PC-3 (cell line): ENCODE results near the gene ZNF24.

Source experiments
- EZH2phosphoT487 ChIP-seq: fragments of 300-600 bp; sonication (generic); IDR thresholded peaks from 2 replicates; pipeline ENCODE4 v1.6.1; 2018; ENCODE audit warnings: mild to moderate bottlenecking, antibody characterized with exemption, low read length, borderline replicate concordance
- TF ChIP-seq, protein P1 (sequence below): fragments of 300-600 bp; sonication (generic); conservative IDR thresholded peaks from 2 replicates; pipeline ENCODE4 v1.5.1; 2017; ENCODE audit warnings: antibody characterized with exemption, low read depth, mild to moderate bottlenecking, low read length

DNA sequence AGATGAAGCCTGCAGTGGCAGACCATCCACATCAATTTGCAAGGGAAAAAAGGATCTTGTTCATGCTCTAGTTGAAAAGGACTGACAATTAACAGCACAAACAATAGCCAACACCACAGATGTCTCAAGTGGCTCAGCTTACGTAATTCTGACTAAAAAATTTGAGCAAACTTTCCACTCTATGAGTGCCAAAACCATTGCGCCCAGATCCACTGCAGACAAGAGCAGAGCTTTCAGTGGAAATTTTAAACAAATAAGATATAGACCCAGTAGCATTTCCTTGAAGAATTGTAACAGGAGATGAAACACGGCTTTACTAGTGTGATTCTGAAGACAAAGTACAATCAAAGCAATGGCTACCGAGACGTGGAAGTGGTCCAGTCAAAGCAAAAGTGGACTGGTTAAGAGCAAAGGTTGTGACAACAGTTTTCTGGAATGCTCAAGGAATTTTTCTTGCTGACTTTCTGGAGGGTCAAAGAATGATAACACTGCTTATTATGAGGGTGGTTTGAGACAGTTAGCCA lies 44.9 kb upstream of the ZNF24 start:
- TF ChIP-seq, protein P1, sequence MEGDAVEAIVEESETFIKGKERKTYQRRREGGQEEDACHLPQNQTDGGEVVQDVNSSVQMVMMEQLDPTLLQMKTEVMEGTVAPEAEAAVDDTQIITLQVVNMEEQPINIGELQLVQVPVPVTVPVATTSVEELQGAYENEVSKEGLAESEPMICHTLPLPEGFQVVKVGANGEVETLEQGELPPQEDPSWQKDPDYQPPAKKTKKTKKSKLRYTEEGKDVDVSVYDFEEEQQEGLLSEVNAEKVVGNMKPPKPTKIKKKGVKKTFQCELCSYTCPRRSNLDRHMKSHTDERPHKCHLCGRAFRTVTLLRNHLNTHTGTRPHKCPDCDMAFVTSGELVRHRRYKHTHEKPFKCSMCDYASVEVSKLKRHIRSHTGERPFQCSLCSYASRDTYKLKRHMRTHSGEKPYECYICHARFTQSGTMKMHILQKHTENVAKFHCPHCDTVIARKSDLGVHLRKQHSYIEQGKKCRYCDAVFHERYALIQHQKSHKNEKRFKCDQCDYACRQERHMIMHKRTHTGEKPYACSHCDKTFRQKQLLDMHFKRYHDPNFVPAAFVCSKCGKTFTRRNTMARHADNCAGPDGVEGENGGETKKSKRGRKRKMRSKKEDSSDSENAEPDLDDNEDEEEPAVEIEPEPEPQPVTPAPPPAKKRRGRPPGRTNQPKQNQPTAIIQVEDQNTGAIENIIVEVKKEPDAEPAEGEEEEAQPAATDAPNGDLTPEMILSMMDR, result no peak
- TF ChIP-seq EZH2phosphoT487, result no peak
